K562 (cell line): ENCODE data around the gene TRPC4AP. TPM values are rescaled to one million over a fixed set of nuclear protein-coding genes. Genes with fewer than 3 reads are reported as not detected.

Experiments
- ATF1 ChIP-seq, 2 experiments: fragments of 450-650 bp in 1 of 2; IDR thresholded peaks; 2 replicates each; pipeline ENCODE4 v1.6.1; 2016; ENCODE audit warnings: missing compliant biosample characterization in 1 of 2, missing genetic modification characterization in 1 of 2
- E2F4 ChIP-seq: sonication (generic); formaldehyde crosslinking; IDR thresholded peaks from 2 replicates; pipeline ENCODE4 v1.8.0; 2022; ENCODE audit warnings: mild to moderate bottlenecking, low read depth, missing genetic modification reagents
- FOXO4 ChIP-seq: fragments of 450-650 bp; formaldehyde crosslinking; IDR thresholded peaks from 2 replicates; pipeline ENCODE4 v1.4.0; 2020; ENCODE audit warnings: mild to moderate bottlenecking, moderate library complexity
- HDAC2 ChIP-seq: fragments of 450-650 bp; IDR thresholded peaks from 2 replicates; pipeline ENCODE4 v1.6.1; 2016; ENCODE audit warnings: mild to moderate bottlenecking
- HMGN3 ChIP-seq: IDR thresholded peaks from 2 replicates; pipeline ENCODE4 v1.6.1; 2011; ENCODE audit warnings: borderline replicate concordance, low read depth, mild to moderate bottlenecking, mixed read lengths, low read length; ENCODE audit not compliant: insufficient read length; ENCODE audit errors: extremely low read depth
- KLF13 ChIP-seq: fragments of 450-650 bp; IDR thresholded peaks from 2 replicates; pipeline ENCODE4 v1.6.1; 2016; ENCODE audit warnings: missing genetic modification characterization, low read depth, mild to moderate bottlenecking, missing compliant biosample characterization, moderate library complexity, borderline replicate concordance
- MEIS2 ChIP-seq: fragments of 450-650 bp; IDR thresholded peaks from 2 replicates; pipeline ENCODE4 v1.6.1; 2014; ENCODE audit warnings: mild to moderate bottlenecking; ENCODE audit not compliant: partially characterized antibody
- NFE2L1 ChIP-seq: fragments of 450-650 bp; IDR thresholded peaks from 2 replicates; pipeline ENCODE4 v1.6.1; 2016; ENCODE audit warnings: missing genetic modification characterization, low read depth, mild to moderate bottlenecking, missing compliant biosample characterization, moderate library complexity, borderline replicate concordance
- RAD21 ChIP-seq, 2 experiments: fragments of 250-450 bp in 1 of 2; fragments of 450-650 bp in 1 of 2; sonication (Bioruptor Pico) in 1 of 2; formaldehyde crosslinking in 1 of 2; IDR thresholded peaks in 1 of 2; conservative IDR thresholded peaks in 1 of 2; 2 replicates each; pipeline versions ENCODE4 v1.4.0 to v1.8.0; 2020 to 2022; ENCODE audit warnings: mild to moderate bottlenecking in 2 of 2, moderate library complexity in 1 of 2
- SIN3B ChIP-seq: fragments of 450-650 bp; IDR thresholded peaks from 2 replicates; pipeline ENCODE4 v1.6.1; 2017; ENCODE audit warnings: low read depth, mild to moderate bottlenecking, moderate library complexity
- SIRT6 ChIP-seq: IDR thresholded peaks from one replicate; pipeline ENCODE4 v1.6.1; 2012; ENCODE audit warnings: low read depth, mild to moderate bottlenecking, control low read depth, inconsistent platforms, low read length, moderate library complexity
- ZNF12 ChIP-seq: sonication (generic); formaldehyde crosslinking; IDR thresholded peaks from 2 replicates; pipeline ENCODE4 v1.4.0; 2020; ENCODE audit warnings: mild to moderate bottlenecking, missing genetic modification reagents
- ZNF79 ChIP-seq: fragments of 250-450 bp; sonication (Bioruptor Pico); IDR thresholded peaks from 2 replicates; pipeline ENCODE4 v1.4.0; 2020; ENCODE audit warnings: low read depth, mild to moderate bottlenecking, moderate library complexity
- polyA plus RNA-seq, 8 experiments: library from polyadenylated mRNA; depleted of rRNA in 4 of 8; stranded (reverse) in 5 of 8; unstranded in 3 of 8; fragments of >200 nt; fragmentation: Nextera tagmentation in 2 of 8; fragmentation: Illumina TruSeq in 1 of 8; extraction: Ambion mirVana in 2 of 8; extraction: Trizol in 1 of 8; gene quantifications; 2 replicates each; pipeline versions ENCODE4 v1.2.1 to v1.2.3, GENCODE V29; 2011 to 2014; ENCODE audit warnings: inconsistent platforms in 1 of 8, missing spikeins in 1 of 8
- total RNA-seq, 7 experiments: library from RNA; depleted of rRNA in 6 of 7; stranded (reverse); fragments of >200 nt in 6 of 7; fragmentation: Illumina TruSeq in 2 of 7; extraction: Trizol in 2 of 7; gene quantifications; 2 replicates each; pipeline versions ENCODE4 v1.2.1 to v1.2.3, GENCODE V29; 2011 to 2021; ENCODE audit warnings: low replicate concordance in 1 of 7
- TF ChIP-seq, protein P1 (sequence below): fragments of 450-650 bp; IDR thresholded peaks from 2 replicates; pipeline ENCODE4 v1.6.1; 2018; ENCODE audit not compliant: partially characterized antibody
- TF ChIP-seq, protein P2 (sequence below): fragments of 250-450 bp; sonication (Bioruptor Pico); IDR thresholded peaks from 2 replicates; pipeline ENCODE4 v1.4.0; 2020; ENCODE audit warnings: mild to moderate bottlenecking, moderate library complexity

TRPC4AP gene
- total and polyA plus RNA-seq, 9 of the 15 experiments (the other 6 are each of a cell fraction or from before 2014, with no cell fraction given), result 2.3 to 70.3 (median 33.3) TPM

DNA sequence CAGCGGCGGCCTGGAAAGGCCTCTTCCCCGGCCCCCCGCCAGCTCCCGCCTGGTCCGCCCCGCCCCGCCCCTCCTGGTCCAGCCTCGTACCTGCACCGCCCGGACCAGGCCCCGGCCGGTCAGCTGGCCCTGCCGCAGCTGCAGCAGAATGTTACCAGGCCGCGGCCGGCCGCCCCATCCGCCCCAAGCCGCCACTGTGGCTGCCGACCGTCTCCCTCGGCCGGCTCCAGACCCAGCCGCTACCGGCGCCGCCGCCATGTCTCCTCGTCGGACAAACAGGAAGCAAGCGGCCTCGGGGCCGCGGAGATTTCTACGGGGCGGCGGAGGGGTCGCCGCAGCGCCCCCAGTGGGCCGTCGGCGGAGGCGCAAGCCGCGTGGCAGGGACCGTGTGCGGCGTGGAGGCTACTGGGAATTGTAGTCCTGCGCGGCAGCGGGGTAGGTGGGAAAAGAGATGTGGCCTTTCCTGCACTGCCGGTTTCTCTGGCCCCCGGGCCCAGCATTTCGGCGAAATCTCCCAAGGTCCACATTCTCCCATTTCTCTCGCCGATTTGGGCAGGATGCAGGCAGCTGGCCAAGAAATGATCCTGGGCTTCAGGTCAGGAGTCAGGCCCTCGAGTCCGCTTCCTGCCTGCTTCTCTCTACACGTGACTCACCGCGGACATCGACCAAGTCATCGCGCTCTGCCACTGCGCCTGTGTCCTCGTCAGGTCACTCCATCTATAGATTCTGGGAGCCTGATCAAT, at the start of gene TRPC4AP (continued):
- TF ChIP-seq FOXO4 (CRISPR knock-in tag) (no peak), NFE2L1 (tag) (no peak), HMGN3 (peak; percentile 91), SIN3B (peak; percentile 71), MEIS2 (no peak), E2F4 (CRISPR knock-in tag) (no peak), KLF13 (tag) (peak; percentile 67), SIRT6 (no peak), ZNF12 (CRISPR knock-in tag) (no peak), ATF1 (CRISPR knock-in tag; IDR thresholded peaks at IDR 0.05) (peak; percentile 34; the same call in 1 of the 2 replicates), ATF1 (tag; IDR thresholded peaks at IDR 0.05) (peak; percentile 91), HDAC2 (peak; percentile 64; the same call in 1 of the 2 replicates), RAD21 (CRISPR knock-in tag; conservative IDR thresholded peaks at IDR 0.05 in 1 of 2, IDR thresholded peaks at IDR 0.05 in 1 of 2) (peak; percentile 19 to 41; a peak in 1 of 4 replicates), ZNF79 (CRISPR knock-in tag) (no peak)
- TF ChIP-seq, protein P1, sequence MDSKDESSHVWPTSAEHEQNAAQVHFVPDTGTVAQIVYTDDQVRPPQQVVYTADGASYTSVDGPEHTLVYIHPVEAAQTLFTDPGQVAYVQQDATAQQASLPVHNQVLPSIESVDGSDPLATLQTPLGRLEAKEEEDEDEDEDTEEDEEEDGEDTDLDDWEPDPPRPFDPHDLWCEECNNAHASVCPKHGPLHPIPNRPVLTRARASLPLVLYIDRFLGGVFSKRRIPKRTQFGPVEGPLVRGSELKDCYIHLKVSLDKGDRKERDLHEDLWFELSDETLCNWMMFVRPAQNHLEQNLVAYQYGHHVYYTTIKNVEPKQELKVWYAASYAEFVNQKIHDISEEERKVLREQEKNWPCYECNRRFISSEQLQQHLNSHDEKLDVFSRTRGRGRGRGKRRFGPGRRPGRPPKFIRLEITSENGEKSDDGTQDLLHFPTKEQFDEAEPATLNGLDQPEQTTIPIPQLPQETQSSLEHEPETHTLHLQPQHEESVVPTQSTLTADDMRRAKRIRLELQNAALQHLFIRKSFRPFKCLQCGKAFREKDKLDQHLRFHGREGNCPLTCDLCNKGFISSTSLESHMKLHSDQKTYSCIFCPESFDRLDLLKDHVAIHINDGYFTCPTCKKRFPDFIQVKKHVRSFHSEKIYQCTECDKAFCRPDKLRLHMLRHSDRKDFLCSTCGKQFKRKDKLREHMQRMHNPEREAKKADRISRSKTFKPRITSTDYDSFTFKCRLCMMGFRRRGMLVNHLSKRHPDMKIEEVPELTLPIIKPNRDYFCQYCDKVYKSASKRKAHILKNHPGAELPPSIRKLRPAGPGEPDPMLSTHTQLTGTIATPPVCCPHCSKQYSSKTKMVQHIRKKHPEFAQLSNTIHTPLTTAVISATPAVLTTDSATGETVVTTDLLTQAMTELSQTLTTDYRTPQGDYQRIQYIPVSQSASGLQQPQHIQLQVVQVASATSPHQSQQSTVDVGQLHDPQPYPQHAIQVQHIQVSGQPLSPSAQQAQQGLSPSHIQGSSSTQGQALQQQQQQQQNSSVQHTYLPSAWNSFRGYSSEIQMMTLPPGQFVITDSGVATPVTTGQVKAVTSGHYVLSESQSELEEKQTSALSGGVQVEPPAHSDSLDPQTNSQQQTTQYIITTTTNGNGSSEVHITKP, result peak; percentile 24
- TF ChIP-seq, protein P2, sequence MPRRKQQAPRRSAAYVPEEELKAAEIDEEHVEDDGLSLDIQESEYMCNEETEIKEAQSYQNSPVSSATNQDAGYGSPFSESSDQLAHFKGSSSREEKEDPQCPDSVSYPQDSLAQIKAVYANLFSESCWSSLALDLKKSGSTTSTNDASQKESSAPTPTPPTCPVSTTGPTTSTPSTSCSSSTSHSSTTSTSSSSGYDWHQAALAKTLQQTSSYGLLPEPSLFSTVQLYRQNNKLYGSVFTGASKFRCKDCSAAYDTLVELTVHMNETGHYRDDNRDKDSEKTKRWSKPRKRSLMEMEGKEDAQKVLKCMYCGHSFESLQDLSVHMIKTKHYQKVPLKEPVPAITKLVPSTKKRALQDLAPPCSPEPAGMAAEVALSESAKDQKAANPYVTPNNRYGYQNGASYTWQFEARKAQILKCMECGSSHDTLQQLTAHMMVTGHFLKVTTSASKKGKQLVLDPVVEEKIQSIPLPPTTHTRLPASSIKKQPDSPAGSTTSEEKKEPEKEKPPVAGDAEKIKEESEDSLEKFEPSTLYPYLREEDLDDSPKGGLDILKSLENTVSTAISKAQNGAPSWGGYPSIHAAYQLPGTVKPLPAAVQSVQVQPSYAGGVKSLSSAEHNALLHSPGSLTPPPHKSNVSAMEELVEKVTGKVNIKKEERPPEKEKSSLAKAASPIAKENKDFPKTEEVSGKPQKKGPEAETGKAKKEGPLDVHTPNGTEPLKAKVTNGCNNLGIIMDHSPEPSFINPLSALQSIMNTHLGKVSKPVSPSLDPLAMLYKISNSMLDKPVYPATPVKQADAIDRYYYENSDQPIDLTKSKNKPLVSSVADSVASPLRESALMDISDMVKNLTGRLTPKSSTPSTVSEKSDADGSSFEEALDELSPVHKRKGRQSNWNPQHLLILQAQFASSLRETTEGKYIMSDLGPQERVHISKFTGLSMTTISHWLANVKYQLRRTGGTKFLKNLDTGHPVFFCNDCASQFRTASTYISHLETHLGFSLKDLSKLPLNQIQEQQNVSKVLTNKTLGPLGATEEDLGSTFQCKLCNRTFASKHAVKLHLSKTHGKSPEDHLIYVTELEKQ, result no peak
